Adrenal gland (tissue), 12 donors: ENCODE data around the gene ADORA1. TPM values are rescaled to one million over a fixed set of nuclear protein-coding genes. Genes with fewer than 3 reads are reported as not detected.
A peak's percentile ranks its signal among the peaks of the same experiment; 100 is the strongest.

Source experiments
- DNase-seq, 7 donors: peaks; one replicate each; pipeline ENCODE4 v3.0.0-alpha.2; 2019 to 2020
- H3K27ac ChIP-seq, 5 donors: fragments of 200-600 bp; sonication (generic) in 4 of 5; 1 replicate in 3 of 5; 2 replicates in 2 of 5; pipeline versions ENCODE4 v1.5.1 to v1.8.0; 2016 to 2020; ENCODE audit warnings: mild to moderate bottlenecking in 1 of 5
- H3K27me3 ChIP-seq: fragments of 200-600 bp; 2 replicates; pipeline ENCODE4 v1.8.0; 2021
- H3K36me3 ChIP-seq, 2 donors: fragments of 200-600 bp; replicated peaks in 1 of 2; 1 replicate in 1 of 2; 2 replicates in 1 of 2; pipeline versions ENCODE4 v1.5.1 to v1.8.0; 2018 to 2022
- H3K4me1 ChIP-seq, 2 donors: fragments of 200-600 bp; replicated peaks in 1 of 2; 1 replicate in 1 of 2; 2 replicates in 1 of 2; pipeline versions ENCODE4 v1.5.1 to v1.8.0; 2018 to 2021
- H3K4me3 ChIP-seq, 4 donors: fragments of 200-600 bp; sonication (generic) in 3 of 4; one replicate each; pipeline ENCODE4 v1.5.1; 2016 to 2018
- H3K9me3 ChIP-seq, 3 donors: fragments of 200-600 bp; sonication (generic) in 1 of 3; replicated peaks in 1 of 3; 1 replicate in 2 of 3; 2 replicates in 1 of 3; pipeline versions ENCODE4 v1.5.1 to v1.8.0; 2016 to 2021
- POLR2A ChIP-seq, 2 donors: fragments of 450-650 bp; IDR thresholded peaks; one replicate each; pipeline ENCODE4 v1.6.1; 2017; ENCODE audit warnings: antibody characterized with exemption in 2 of 2, mild to moderate bottlenecking in 2 of 2, moderate library complexity in 1 of 2
- whole genome bisulfite sequencing, 4 donors: extraction: QIAGEN DNeasy Blood & Tissue Kit in 2 of 4; methylation state at CpG; one replicate each; pipeline versions ENCODE4 v1.1.5 to v1.1.7; 2013 to 2017; 5-methylcytosine and 5-hydroxymethylcytosine counted together
- intact Hi-C, 2 donors: fragments of 100-400 bp; cut with DNase I; formaldehyde crosslinking; loops; one replicate each; pipeline versions ENCODE4 v1.14.1 to v1.15.0; 2022 to 2023
- polyA plus RNA-seq, 3 donors: library from polyadenylated mRNA; stranded (reverse); fragments of 200-250 nt in 2 of 3; fragments of 350-450 nt in 1 of 3; fragmentation: Illumina TruSeq in 1 of 3; extraction: RNeasy Lipid Tissue Mini Kit (QIAGEN cat#74804) in 1 of 3; gene quantifications; one replicate each; pipeline ENCODE4 v1.2.3, GENCODE V29; 2013 to 2014
- total RNA-seq, 9 donors: library from RNA; depleted of rRNA in 4 of 9; stranded (reverse); fragments of >200 nt in 4 of 9; fragments of 120-200 nt in 1 of 9; fragmentation: NEBNext Ultra II Directional in 1 of 9; extraction: Animal tissue kit (Norgen Biotek cat#: 25700) in 1 of 9; gene quantifications; one replicate each; pipeline versions ENCODE4 v1.1.0 to v1.2.4, GENCODE V29; 2013 to 2023
- TF ChIP-seq, protein P1 (sequence below), 6 experiments: fragments of 450-650 bp in 4 of 6; fragments of 200-600 bp in 2 of 6; sonication (generic) in 1 of 6; IDR thresholded peaks; 1 replicate in 5 of 6; 2 replicates in 1 of 6; pipeline versions ENCODE4 v1.5.1 to v1.8.0; 2016 to 2021; ENCODE audit warnings: antibody characterized with exemption in 6 of 6, mild to moderate bottlenecking in 2 of 6, moderate library complexity in 1 of 6
- donor health status: healthy with polysubstance abuse.
- donor health status: Bipolar disorder and iron deficiency.
- donor health status: DM: yes; HTN: yes; CAD: no.
- donor health status: DM: no; HTN: no; CAD: no.
- donor health status: DM: no; HTN: no; CAD: no.
- donor health status: DM: yes; HTN: yes; CAD: no.

Gene ADORA1
- total and polyA plus RNA-seq, 12 donors: 0.14 to 1.7 (median 0.59) TPM

DNA sequence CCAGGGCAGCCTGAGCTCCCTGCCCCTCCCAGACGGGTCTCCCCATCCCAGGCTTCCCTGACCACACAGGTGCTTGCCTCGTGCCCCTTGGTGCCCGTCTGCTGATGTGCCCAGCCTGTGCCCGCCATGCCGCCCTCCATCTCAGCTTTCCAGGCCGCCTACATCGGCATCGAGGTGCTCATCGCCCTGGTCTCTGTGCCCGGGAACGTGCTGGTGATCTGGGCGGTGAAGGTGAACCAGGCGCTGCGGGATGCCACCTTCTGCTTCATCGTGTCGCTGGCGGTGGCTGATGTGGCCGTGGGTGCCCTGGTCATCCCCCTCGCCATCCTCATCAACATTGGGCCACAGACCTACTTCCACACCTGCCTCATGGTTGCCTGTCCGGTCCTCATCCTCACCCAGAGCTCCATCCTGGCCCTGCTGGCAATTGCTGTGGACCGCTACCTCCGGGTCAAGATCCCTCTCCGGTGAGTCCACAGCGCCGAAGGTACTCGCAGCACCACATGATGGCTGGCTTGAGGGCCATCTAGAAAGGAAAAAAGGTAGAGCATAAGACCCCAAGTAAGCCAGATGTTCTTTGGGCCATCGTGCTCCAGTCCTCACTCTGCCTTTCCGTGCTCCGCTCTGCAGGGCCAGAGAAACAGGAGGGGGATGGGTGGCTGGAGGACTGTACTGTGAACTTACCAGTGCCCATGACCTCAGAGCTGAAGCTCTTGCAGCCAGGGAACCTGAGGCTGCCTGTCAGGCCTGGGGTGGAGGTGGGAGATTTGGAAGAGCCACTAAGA is 1.4 kb downstream of the ADORA1 start:
- TF ChIP-seq, protein P1, sequence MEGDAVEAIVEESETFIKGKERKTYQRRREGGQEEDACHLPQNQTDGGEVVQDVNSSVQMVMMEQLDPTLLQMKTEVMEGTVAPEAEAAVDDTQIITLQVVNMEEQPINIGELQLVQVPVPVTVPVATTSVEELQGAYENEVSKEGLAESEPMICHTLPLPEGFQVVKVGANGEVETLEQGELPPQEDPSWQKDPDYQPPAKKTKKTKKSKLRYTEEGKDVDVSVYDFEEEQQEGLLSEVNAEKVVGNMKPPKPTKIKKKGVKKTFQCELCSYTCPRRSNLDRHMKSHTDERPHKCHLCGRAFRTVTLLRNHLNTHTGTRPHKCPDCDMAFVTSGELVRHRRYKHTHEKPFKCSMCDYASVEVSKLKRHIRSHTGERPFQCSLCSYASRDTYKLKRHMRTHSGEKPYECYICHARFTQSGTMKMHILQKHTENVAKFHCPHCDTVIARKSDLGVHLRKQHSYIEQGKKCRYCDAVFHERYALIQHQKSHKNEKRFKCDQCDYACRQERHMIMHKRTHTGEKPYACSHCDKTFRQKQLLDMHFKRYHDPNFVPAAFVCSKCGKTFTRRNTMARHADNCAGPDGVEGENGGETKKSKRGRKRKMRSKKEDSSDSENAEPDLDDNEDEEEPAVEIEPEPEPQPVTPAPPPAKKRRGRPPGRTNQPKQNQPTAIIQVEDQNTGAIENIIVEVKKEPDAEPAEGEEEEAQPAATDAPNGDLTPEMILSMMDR (IDR thresholded peaks at IDR 0.05): no peak
- no peak for TF ChIP-seq POLR2A (IDR thresholded peaks at IDR 0.05)
- H3K9me3 ChIP-seq: no peaks in the 10 kb centered on the region
- H3K36me3 ChIP-seq: no peaks in the 10 kb centered on the region
- no peak overlapping the region for H3K27ac ChIP-seq
- intact Hi-C loops: no loop called here
- H3K4me3 ChIP-seq: no peak overlapping the region
- peaks cover 10% of the 10 kb centered on the region for H3K27me3 ChIP-seq
- H3K4me1 ChIP-seq: peaks cover 14 to 28% of the 10 kb centered on the region in 2 donors
- WGBS, 4 donors: 93 to 94% (median 93%) methylated on average over 12 to 29 of the region's 29 CpGs
- peak in 1 of 7 donors; percentile 45 for DNase-seq

- H3K27ac ChIP-seq: no peak overlapping the region
- intact Hi-C loops: no loop called here
Measured at GRCh38 chr1:203129501-203130231, 2.1 kb downstream of the ADORA1 start.

DNA sequence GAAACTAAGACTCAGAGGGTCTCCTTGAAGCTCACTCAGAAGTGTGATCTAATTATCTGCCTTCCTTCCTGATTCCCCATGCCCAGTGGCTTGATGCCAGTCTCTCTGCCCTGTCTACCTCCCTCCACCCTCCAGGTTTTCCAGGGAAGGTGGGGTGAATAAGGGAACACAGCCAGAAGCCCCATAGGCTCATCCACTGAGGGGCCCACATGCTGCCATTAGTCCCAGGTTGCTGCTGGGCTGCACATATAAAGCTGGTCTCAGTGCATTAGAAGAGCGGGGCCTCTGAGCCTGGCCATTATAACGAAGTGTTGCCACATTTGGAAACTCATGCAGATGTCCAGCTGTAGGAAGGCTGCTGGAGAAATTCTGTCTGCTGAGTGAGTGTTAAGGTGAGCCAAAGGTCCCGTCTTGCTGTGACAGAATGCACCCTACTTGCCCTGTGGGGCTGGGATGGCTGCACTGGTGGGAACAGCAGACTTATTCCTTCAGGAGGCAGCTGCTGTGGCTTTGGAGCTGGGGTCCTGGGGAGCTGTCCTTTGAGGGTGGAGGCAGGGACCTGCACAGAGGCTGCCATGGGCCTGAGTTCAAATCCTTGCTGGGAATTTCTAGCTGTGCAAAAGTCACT is 2.9 kb downstream of the ADORA1 start:
- Histone ChIP-seq H3K4me3 (no peak overlapping the region), H3K27ac (no peak overlapping the region), H3K27me3 (peaks cover 10% of the 10 kb centered on the region), H3K36me3 (no peaks in the 10 kb centered on the region), H3K9me3 (no peaks in the 10 kb centered on the region), H3K4me1 (peaks cover 14 to 28% of the 10 kb centered on the region in 2 donors)
- TF ChIP-seq, protein P1 (IDR thresholded peaks at IDR 0.05): no peak
- no peak for TF ChIP-seq POLR2A (IDR thresholded peaks at IDR 0.05)
- intact Hi-C loops: no loop called here
- DNase-seq: peak in 1 of 7 donors; percentile 7
- 83 to 94% (median 87%) methylated on average over 3 of the region's 3 CpGs for WGBS, 4 donors

More at GRCh38 chr1:203129501-203130231, 2.1 kb downstream of the ADORA1 start:
- H3K4me1 ChIP-seq: peaks cover 14 to 28% of the 10 kb centered on the region in 2 donors
- no peaks in the 10 kb centered on the region for H3K36me3 ChIP-seq
- TF ChIP-seq, protein P1 (IDR thresholded peaks at IDR 0.05): no peak
- TF ChIP-seq POLR2A (IDR thresholded peaks at IDR 0.05): no peak
- WGBS, 4 donors: 46 to 55% (median 49%) methylated on average over 5 to 7 of the region's 7 CpGs
- peaks cover 10% of the 10 kb centered on the region for H3K27me3 ChIP-seq
- no peaks in the 10 kb centered on the region for H3K9me3 ChIP-seq
- H3K4me3 ChIP-seq: no peak overlapping the region
- peak; percentile 46 to 69 (median 61) for DNase-seq
